HG03108 (cell line): ENCODE results near the gene ARV1.
"Not testable (repeated sequence)": the region's sequence is repeated elsewhere in the genome, so short reads cannot be mapped to it uniquely, and the experiment has no call there.

ENCODE experiments used
- ATAC-seq: cut with Tn5 transposase; IDR thresholded peaks from one replicate; pipeline ENCODE4 v1.9.1; 2021; ENCODE audit warnings: moderate library complexity; ENCODE audit not compliant: unreplicated experiment

Gene ARV1

DNA sequence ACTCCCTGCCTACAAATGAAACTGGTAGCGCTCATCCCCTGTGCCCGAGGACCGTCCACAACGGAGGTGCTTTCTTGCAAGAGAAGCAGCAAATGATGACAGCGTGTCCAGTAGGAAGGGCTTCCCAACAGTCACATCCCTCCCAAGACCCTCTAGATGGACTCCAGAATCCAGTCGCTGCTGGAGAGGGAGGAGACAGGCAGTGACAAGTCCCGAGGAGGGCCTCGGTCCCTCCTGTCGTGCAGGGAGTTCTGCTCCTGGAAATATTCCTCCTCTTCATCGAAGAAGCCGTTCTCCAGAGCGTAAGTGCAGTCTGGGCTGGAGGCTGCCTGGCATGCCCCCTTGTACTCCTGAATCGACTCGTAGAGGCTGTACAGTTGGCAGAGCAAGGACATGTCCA lies 40.8 kb downstream of the ARV1 start:
- no peak for ATAC-seq

DNA sequence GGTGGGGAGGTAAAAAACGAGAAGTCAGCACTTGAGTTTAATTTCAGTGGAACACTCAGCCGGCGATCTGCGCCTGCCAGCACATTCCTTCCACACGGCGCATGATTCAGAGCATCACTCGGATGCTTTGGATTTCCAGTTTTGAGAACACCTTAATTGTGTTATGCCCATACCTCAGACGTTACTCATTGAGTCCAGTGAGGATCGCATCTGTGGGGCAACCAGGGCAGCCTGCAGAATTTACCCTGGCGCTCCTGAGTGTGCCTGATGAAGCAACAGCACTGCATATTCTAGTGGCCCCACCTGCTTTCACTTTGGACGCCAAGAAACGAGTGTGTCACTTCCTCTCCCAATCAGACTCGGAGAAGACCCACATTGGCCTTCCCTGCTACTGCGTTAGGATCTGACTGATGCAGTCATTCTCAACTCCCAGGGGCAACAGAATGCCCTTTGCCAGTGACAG lies 41.3 kb downstream of the ARV1 start:
- ATAC-seq, result no peak

DNA sequence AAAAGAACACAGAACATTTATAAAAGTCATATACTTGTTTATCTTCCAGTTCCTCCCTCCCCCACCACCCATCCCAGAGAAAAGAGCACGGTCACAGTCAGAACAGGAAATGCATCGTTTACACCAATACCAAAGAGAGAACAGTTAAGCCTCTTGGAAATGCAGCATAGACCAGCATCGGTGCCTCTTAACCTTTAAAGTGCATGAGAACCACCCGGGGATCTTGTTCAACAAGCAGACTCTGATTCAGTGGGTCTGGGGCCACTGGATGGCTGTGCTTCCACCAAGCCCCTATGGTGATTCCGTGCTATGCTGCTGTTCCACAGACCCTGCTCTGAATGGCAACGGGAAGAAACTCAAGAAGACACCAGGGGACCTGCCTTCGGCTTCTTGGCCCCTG lies 41.9 kb downstream of the ARV1 start:
- no peak for ATAC-seq

DNA sequence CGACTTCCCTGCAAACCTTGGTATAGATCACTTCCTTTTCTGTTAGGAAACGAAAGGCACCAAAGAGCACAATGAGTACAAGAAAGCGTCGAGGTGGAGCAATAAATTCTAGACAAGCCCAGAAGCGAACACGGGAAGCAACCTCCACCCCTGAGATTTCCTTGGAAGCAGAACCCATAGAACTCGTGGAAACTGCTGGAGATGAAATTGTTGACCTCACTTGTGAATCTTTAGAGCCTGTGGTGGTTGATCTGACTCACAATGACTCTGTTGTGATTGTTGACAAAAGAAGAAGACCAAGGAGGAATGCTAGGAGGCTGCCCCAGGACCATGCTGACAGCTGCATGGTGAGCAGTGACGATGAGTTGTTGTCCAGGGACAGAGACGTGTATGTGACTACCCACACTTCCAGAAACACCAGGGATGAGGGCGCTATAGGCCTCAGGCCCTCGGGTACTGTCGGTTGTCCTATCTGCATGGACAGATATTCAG lies 42.7 kb downstream of the ARV1 start:
- no peak for ATAC-seq

DNA sequence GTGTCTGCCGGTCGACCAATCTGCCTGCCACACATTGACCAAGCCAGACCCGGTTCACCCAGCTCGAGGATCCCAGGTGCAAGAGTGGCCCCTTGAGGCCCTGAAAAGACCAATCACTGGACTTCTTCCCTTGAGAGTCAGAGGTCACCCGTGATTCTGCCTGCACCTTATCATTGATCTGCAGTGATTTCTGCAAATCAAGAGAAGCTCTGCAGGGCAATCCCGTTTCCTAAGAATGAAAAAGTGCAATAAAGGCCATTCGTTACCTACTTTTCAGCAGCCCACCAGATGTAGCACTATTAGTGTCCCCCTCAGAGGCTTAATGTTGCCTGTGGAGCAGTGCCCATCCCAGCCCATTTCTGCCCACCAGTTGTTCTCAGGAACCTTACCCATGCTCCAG lies 43.6 kb downstream of the ARV1 start:
- ATAC-seq, result not testable (repeated sequence)

DNA sequence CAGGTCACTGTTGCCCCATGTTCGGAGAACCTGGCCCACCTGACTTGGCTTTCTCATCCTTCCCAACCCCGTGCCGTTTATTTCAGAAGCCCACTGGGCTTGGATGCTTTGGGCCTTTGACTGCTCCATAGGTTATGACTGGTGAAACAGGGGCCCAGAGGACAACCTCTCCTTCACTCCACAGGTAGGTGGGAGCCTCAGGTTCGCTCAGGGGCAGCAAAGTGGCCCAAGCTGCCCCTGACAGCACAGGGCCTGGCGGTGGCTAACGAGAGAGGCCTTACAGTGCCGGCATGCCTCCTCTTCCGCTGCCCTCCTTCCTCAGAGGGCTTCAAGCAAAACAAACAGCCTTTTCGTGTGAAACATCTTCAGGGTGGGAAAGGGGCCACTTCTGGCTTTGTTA lies 44.3 kb downstream of the ARV1 start:
- no peak for ATAC-seq

DNA sequence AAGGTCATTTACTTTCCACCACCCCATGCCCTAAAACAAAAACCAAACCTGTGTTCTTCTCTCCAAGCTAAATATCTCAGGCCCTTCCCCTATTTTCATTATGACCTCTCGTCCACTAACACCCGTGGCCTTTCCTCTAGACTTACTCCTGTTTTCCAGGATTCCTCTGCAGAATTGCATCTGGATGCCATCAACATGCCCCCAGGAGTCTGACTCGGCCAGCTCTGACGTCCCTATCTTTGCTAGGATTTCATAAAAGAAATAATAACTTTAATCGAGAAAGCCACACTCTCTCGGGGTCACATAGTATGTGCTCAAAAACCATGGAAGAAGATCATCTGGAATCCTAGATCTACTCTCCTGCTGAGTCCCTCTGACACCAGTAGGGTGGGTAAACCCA lies 47.7 kb downstream of the ARV1 start:
- ATAC-seq, result no peak

DNA sequence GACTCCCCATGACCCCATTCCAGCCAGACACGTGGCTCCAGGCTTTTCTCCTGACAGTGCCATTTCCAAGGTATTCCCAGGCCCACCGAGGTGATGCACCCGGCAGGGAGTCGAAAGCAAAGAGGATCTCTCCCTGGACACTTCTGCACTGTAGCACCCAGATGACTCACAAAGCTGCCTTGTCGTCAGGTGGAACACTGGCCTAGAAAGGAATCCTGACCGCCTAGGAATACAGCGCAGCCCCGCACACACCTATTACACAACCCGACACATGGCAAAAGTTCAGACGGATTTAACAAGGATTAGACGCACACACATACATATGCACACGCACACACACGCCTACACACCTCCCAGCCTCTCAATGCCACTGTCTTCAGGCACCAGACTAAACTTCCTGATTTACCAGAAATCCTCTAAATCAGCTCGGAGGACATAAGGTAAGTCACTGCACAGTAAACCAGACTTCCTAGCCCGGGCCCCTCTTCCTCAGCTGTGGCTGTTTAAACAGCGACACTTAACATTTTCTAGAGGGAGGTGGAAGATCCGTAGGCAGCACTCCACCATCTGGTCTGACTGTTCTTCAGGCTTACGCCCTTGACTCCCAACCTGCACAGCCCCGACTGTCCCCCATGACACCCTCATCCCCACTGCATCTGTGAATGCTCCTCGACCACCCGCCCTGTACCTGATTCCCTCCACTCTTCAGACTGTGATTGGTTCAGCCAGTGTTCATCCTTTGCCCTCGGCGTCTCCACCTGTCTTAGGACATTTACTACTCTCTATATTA lies 48.4 kb downstream of the ARV1 start:
- no peak for ATAC-seq

DNA sequence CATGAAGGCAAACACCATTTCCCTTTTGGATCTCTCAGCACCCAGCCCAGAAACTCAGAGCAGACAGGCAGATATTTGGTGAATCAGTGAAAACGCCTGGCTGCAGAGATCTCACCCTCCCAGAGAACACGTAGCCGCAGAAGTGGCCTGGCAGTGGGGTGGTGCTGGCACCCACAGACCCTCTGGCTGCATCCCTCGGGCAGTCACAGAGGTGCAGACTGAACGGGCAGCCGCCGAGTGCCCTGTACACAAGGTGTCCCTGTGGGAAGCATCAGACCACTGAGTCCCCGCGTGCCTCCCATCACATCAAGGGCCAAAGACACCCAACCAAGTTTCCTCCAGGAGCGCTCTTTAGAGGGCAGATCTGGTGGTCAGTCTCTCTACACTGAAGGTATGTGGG lies 49.1 kb downstream of the ARV1 start:
- no peak for ATAC-seq

DNA sequence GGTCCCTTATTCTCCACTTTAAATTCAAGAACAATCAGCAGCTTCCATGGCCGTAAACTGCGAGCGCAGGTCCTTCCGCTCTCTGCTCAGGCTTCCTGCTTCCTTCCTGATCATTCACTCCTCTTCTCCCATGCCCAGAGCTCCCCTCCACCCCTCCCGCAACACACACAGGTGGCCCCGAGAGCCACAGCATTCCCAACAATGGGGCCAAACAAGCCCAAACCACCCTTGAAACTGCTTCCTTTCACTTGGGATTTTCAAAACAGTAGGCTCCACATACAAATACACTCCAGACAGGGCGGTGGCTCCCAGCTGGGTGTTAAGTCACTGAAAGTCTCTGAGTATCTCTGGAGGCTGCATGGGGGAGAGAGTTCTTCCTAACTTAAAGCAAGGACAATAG lies 49.8 kb downstream of the ARV1 start:
- no peak for ATAC-seq

DNA sequence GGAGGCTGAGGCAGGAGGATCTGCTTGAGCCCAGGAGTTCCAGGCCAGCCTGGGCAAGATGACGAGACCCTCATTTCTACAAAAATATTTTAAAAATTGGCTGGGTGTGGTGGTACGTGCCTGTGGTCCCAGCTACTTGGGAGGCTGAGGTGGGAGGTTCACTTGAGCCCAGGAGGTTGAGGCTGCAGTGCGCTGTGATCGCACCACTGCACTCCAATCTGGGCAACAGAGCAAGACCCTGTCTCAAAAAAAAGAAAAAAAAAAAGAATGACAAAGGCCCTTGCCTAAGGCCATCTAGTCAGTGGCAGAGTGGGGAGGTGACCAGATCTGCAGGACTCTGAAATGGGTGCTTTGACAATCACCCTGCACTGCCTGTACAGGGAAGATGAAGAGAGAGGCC lies 50.4 kb downstream of the ARV1 start:
- not testable (repeated sequence) for ATAC-seq

DNA sequence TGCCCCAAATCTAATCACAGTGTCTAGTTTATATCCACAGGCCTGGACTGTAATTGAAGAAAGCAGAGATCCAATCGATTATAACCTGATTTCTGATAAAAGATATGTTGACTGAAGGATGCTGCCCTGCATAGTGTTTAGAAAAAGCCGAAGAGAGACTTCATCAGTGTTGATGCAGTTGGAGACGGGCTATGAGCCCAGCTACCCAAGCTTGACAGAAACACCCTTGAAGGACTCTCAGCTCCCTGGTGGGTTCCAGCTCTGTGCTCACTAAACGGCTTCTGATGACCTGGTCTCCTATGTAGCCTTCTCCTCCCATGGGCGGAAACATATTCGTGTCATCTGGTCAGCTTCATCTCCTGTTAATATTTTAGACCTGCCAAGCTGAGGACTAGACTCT lies 50.9 kb downstream of the ARV1 start:
- no peak for ATAC-seq

DNA sequence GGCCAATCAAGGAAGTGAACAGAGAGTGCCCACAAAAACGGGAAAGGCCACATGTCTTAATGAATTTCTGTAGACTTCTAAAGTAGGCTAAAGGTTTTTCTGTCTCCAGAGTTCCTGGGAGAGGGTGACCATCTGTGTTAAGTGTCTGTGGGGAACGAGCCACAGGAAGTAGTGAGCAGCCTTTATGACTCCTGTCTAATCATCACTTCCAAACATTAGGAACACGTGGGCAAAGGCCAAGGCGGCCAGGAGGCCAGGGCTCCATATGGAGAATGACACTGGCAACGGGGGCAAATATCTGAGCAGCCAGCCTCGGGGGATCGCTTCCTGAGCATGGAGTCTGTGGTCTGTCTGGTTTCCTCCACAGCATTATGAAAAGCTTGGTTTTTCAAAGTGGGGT lies 54.1 kb downstream of the ARV1 start:
- no peak for ATAC-seq

DNA sequence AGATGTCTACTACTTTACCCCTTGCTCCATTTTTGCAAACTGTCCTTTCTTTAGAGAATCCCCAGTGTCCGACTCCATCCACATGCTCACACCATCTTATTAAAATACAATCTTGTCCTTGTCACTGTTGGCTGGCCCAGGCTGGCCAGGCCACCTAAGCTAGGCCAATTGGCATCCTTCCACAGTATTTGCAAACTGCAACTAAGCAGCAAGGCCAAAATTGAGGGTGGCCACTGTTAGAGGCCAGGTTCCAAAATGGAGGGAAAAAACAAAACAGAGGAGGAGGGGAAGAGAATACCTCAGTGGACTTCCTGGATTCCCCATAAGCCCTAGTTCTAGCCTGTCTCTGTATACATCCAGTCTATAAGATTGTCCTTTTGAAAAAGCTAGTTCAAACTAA lies 56.9 kb downstream of the ARV1 start:
- no peak for ATAC-seq

DNA sequence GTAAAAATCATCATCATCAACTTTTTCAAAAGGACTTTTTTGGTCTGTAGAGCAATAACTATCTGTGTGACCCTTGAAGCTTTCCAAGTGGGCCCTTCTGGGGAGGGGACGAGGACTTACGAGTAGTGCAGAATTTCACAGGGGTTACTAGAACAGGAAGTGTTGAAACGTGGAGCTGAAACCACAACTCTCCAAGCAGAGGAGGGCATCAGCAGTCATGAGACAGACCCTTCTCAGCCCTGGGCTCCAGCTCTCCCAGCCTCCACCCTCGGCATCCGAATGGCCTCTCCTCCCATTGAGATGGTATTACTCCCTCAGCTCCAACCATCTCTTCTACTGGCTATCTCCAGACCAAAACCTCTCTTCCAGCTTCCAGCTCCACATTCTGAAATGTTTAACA lies 57.5 kb downstream of the ARV1 start:
- ATAC-seq, result no peak

DNA sequence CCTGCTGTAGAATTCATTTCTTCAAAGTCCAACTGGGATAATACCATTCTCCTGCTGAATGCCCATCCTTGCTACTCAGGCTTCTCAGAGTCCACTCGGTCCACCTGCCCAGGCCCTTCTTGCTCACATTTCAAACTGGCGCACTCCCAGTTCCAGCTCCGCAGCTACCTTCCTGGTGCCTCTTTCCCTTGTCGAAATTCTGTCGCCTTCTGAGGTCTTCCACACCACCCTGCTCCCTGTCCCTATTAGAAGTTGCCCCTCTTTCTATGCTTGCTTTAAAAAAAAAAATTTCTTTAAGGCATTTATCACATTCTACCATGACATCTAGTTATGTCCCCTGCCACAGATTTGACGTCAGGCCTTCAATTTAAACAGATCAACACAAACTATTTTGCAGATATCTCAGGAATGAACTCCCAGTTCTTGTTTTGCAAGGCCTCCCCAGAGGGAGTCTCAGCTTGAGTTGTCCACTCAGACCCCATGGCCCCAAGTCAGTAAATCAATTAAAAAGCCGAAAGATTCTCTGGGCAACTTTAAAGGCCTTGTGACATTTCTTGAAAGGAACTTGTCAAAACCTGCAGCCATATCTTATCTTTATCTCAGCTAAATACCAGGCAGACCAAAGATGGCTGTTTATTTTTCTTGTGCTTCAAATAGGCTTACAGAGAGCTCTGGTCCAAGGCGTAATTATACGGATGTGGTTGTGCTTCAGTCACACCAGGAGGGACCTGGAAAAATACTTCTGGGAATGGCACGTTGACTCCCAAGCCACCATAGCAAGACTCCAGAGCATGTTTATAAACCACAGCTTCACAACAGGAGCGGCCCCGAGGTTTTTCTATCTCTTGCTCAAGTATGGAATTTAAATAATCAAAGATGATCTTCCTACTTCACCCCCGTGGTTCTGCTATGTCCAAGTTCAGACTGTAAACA lies 59.0 kb downstream of the ARV1 start:
- no peak for ATAC-seq

DNA sequence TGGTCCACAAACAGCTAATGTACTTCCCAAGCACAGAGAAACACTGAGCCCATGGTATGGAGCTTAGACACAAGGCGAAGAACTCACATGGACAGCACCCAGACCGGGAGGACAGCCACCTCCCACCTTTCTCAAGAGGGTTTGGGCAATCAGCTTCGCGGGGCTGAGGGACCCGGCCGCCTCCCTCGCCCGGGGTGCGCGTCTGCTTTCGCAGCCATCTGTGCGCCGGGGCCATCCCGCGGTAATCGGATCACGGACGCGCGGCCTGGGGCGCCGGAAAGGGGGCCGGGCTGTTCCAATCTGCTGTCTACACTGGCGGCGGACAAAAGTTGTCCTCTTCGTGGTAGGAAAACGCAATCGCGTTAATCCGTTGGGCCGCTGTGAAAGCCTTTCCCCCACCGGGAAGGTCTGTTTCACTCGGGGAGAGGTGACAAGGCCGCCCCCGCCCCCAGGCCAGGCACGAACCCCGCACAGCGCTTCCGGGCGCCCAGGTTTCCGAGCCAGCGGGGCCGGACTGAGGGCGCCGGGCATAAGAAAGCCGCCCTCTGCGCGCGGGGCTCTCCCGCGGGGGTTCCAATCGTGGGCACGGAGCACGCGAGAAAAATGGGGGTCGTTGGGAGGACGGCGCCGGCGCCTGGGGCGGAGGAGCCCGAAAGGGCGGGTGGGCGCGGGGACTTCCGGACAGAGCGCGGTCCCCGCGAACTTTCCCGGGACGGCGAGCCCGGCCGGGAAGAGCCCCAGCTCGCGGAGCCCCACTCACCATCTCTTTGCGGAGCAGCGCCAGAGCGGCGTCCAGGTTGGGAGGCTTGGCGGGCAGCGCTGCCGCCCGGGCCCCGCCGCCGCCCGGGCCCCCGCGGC lies 60.5 kb downstream of the ARV1 start:
- ATAC-seq, result peak; percentile 35

DNA sequence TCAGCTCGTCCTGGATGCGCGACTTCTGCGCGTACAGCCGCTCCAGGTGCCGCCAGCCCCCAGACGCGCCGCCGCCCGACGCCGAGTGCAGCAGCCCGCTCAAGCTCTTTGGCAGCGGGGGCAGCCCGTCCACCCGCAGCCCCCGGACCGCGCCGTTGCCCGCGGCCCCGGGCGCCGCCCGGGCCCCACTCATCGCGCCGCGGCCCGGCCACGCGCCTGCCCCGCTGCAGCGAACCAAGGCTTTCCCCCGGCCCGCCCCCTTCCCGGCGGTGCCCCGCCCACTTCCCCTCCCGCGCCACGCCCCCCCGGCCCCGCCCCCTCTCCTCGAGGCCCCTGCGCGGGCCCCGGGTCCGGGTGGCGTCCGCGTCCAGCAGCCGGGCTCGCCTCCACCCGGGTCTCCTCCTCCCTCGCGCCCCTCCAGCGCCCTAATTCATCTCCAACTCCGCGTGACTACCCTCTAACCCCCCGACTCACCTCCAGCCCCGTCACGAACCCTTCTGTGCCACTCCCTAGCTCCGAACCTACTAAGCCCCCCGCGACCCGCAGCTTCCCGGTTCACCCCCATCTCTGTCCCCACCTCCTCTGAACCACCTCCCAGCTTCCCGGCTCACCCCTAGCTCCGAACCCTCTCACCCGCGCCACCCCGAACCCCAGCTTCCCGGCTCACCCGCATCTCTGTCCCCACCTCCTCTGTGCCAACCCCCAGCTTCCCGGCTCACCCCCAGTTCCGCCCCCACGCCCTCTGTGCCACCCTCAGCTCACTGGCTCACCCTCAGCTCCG lies 61.3 kb downstream of the ARV1 start, which contains the start of gene FAM89A:
TSS of gene FAM89A (minus strand) at position 236 of the 781 bp plus-strand sequence. CDS start at position 193, 43 bp downstream.
- ATAC-seq, result peak; percentile 59

DNA sequence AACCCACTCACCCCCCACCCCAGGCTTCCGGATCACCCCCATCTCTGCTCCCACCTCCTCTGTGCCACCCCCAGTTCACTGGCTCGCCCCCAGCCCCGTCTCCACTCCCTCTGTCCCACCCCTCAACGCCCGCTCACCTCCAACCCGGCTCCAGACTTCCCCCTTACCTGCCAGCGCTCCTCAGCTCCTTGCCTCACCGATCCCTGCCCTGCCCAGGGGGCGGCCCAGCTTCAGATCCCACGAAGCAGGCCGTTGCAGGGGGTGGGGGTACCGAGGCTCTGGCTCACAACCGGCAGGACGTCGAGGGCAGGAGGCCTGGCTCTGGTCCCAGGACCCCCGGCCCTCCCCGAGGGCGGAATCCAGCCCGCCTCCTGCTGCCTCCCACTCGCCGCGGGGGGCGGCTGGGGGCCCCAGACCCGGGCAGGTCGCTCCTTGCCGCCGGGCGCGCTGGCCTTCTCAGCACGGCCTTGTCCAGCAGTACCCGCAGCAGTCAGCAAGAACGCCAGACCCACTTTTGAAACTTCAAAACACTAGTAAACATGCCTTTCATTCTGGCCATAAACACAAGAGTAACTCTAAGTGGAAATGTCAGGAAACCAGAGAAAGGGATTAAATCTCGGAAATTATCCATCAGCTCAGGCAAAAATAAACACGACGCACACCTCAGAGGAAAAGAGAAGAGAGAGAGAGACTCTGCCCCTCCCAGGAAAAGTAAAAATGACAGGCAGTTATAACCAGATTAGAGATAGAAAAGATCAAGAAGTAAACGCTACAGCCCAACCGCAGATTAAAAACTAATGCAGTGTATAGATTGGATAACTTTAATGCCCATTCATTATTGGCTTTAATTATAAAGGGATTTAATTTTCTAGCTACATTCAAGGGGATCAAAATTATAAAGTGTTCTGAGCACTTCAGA lies 62.2 kb downstream of the ARV1 start:
- ATAC-seq, result no peak
